ENCODE measurements around the gene UBE2J2. TPM values are rescaled to one million over a fixed set of nuclear protein-coding genes. Genes with fewer than 3 reads are reported as not detected.

The UBE2J2 gene
- total and polyA plus RNA-seq, 2 donors (not counting 3 experiments of a cell fraction or from before 2014, with no cell fraction given), result 60.7 to 80.7 TPM

GRCh38 chr1:1225913-1226312 is 47.7 kb downstream of the UBE2J2 start:
- H3K9me3 ChIP-seq (replicated peaks; ENCODE audit: control insufficient read depth, insufficient read depth, low read length), result no peaks in the 10 kb centered on the region
- H3K9ac ChIP-seq (replicated peaks; ENCODE audit: extremely low read depth, insufficient read depth, low read length), result no peak overlapping the region
- H3K4me1 ChIP-seq (ENCODE audit: control insufficient read depth, extremely low read depth, insufficient read depth, low read length), result peaks cover 4% of the 10 kb centered on the region
- intact Hi-C loops (cut with micrococcal nuclease) (no loop called here), dilution Hi-C loops (cut with MboI; ENCODE audit: extremely low pct_ligation_motif_present, low sequenced_read_pairs) (no loop called here)
- H3K27ac ChIP-seq (ENCODE audit: insufficient read depth, low read depth, low read length), result no peak overlapping the region
- H3K27me3 ChIP-seq (ENCODE audit: control insufficient read depth in 2 of 2, insufficient read depth in 2 of 2, low read length in 2 of 2), result no peaks in the 10 kb centered on the region
- FAIRE-seq (no peak), DNase-seq (ENCODE audit: low read depth, low spot score) (no peak)
- no peak overlapping the region for H2AFZ ChIP-seq (ENCODE audit: low read depth, low read length)
- ChIA-PET POLR2A (no interaction called here), CTCF (no interaction called here)
- peaks cover 53% of the 10 kb centered on the region for H3K79me2 ChIP-seq (ENCODE audit: control insufficient read depth, insufficient read depth, low read length)
- H3K9me1 ChIP-seq (replicated peaks; ENCODE audit: control insufficient read depth, extremely low read depth, insufficient read depth, low read length), result no peaks in the 10 kb centered on the region
- H4K20me1 ChIP-seq (replicated peaks; ENCODE audit: control insufficient read depth, extremely low read depth, insufficient read depth, low read length), result no peaks in the 10 kb centered on the region
- no peak overlapping the region for H3K4me2 ChIP-seq (ENCODE audit: insufficient read depth, low read length)
- no peak overlapping the region for H3K4me3 ChIP-seq (replicated peaks in 1 of 3; ENCODE audit: insufficient read depth in 1 of 3, low read depth in 1 of 3, low read length in 3 of 3)
- BruUV-seq (replicated peaks), result no TSS peak
- peaks cover 6 to 46% of the 10 kb centered on the region in 2 experiments for H3K36me3 ChIP-seq (ENCODE audit: control insufficient read depth in 2 of 2, extremely low read depth in 1 of 2, insufficient read depth in 2 of 2, low read length in 2 of 2)
- TF ChIP-seq JUN (IDR thresholded peaks at IDR 0.05; ENCODE audit: borderline replicate concordance, insufficient read depth, insufficient read length, low read depth), result no peak
- no peak for TF ChIP-seq GATA2 (IDR thresholded peaks at IDR 0.05; ENCODE audit: insufficient read depth, insufficient read length, low read depth, low read length)
- TF ChIP-seq, protein P1, sequence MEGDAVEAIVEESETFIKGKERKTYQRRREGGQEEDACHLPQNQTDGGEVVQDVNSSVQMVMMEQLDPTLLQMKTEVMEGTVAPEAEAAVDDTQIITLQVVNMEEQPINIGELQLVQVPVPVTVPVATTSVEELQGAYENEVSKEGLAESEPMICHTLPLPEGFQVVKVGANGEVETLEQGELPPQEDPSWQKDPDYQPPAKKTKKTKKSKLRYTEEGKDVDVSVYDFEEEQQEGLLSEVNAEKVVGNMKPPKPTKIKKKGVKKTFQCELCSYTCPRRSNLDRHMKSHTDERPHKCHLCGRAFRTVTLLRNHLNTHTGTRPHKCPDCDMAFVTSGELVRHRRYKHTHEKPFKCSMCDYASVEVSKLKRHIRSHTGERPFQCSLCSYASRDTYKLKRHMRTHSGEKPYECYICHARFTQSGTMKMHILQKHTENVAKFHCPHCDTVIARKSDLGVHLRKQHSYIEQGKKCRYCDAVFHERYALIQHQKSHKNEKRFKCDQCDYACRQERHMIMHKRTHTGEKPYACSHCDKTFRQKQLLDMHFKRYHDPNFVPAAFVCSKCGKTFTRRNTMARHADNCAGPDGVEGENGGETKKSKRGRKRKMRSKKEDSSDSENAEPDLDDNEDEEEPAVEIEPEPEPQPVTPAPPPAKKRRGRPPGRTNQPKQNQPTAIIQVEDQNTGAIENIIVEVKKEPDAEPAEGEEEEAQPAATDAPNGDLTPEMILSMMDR (IDR thresholded peaks at IDR 0.05; ENCODE audit: extremely low read depth in 1 of 2, insufficient read depth in 1 of 2, low read depth in 1 of 2, low read length in 2 of 2), result no peak

GRCh38 chr1:1225238-1225845 is 48.3 kb downstream of the UBE2J2 start:
- H4K20me1 ChIP-seq (replicated peaks; ENCODE audit: control insufficient read depth, extremely low read depth, insufficient read depth, low read length), result no peaks in the 10 kb centered on the region

More at GRCh38 chr1:1225238-1225845, 48.3 kb downstream of the UBE2J2 start:
- H3K9me3 ChIP-seq (replicated peaks; ENCODE audit: control insufficient read depth, insufficient read depth, low read length), result no peaks in the 10 kb centered on the region
- no peak for TF ChIP-seq JUN (IDR thresholded peaks at IDR 0.05; ENCODE audit: borderline replicate concordance, insufficient read depth, insufficient read length, low read depth)
- TF ChIP-seq POLR2AphosphoS5 (IDR thresholded peaks at IDR 0.05; ENCODE audit: insufficient read depth, low read depth, low read length), result no peak
- TF ChIP-seq FOS (IDR thresholded peaks at IDR 0.05; ENCODE audit: borderline replicate concordance, insufficient read depth, low read length), result no peak
- H2AFZ ChIP-seq (ENCODE audit: low read depth, low read length), result no peak overlapping the region
- H3K4me1 ChIP-seq (ENCODE audit: control insufficient read depth, extremely low read depth, insufficient read depth, low read length), result no peaks in the 10 kb centered on the region
- H3K9ac ChIP-seq (replicated peaks; ENCODE audit: extremely low read depth, insufficient read depth, low read length), result no peak overlapping the region
- H3K9me1 ChIP-seq (replicated peaks; ENCODE audit: control insufficient read depth, extremely low read depth, insufficient read depth, low read length), result no peaks in the 10 kb centered on the region
- H3K36me3 ChIP-seq (ENCODE audit: control insufficient read depth in 2 of 2, extremely low read depth in 1 of 2, insufficient read depth in 2 of 2, low read length in 2 of 2), result peaks cover 6 to 48% of the 10 kb centered on the region in 2 experiments
- FAIRE-seq (no peak), DNase-seq (ENCODE audit: low read depth, low spot score) (no peak)
- H3K79me2 ChIP-seq (ENCODE audit: control insufficient read depth, insufficient read depth, low read length), result peaks cover 48% of the 10 kb centered on the region
- no TSS peak for BruUV-seq (replicated peaks)
- dilution Hi-C loops (cut with MboI; ENCODE audit: extremely low pct_ligation_motif_present, low sequenced_read_pairs), result no loop called here
- no peak overlapping the region for H3K27ac ChIP-seq (ENCODE audit: insufficient read depth, low read depth, low read length)
- CTCF ChIA-PET, result no interaction called here
- H3K4me2 ChIP-seq (ENCODE audit: insufficient read depth, low read length), result no peak overlapping the region
- POLR2A ChIA-PET, result no interaction called here
- no peak overlapping the region for H3K4me3 ChIP-seq (replicated peaks in 1 of 3; ENCODE audit: insufficient read depth in 1 of 3, low read depth in 1 of 3, low read length in 3 of 3)
- no peaks in the 10 kb centered on the region for H3K27me3 ChIP-seq (ENCODE audit: control insufficient read depth in 2 of 2, insufficient read depth in 2 of 2, low read length in 2 of 2)
- intact Hi-C loops (cut with micrococcal nuclease), result no loop called here
